K562 (cell line): ENCODE data around the gene PNPLA7. TPM values are rescaled to one million over a fixed set of nuclear protein-coding genes. Genes with fewer than 3 reads are reported as not detected.
"Not testable (repeated sequence)": the region's sequence is repeated elsewhere in the genome, so short reads cannot be mapped to it uniquely, and the experiment has no call there.

Experiments
- ATAC-seq: fragments of 200-7000 bp; cut with Tn5 transposase; 3 replicates; pipeline ENCODE4 v1.9.1; 2020; ENCODE audit warnings: moderate library complexity
- BruUV-seq: library from RNA; stranded (reverse); fragments of 400-500 nt; replicated peaks from 2 replicates; lab custom pipeline; 2021; lab: Mats Ljungman, UMichigan
- CTCF ChIA-PET: fragments of 300-600 bp; formaldehyde crosslinking; extraction: SDS; loops from one replicate; lab custom pipeline; 2021; ENCODE audit warnings: low intra/inter-chr PET ratio; lab: Yijun Ruan, JAX
- POLR2A ChIA-PET: fragments of 300-600, 350-650 bp; sonication (Branson Sonifier 250); formaldehyde crosslinking; extraction: SDS; loops from one replicate; lab custom pipeline; 2021; ENCODE audit warnings: antibody characterized with exemption, inconsistent platforms; lab: Yijun Ruan, JAX
- DNase-seq, 4 experiments: peaks; one replicate each; pipeline versions ENCODE4 v3.0.0 to v3.0.0-alpha.2; 2011 to 2018; ENCODE audit warnings: low spot score in 3 of 4, mixed read lengths in 3 of 4; ENCODE audit errors: extremely low read depth in 1 of 4
- FAIRE-seq: peaks from 2 replicates; lab custom pipeline; 2011; peaks lifted over from hg19 to GRCh38; lab: Jason Lieb, UNC
- H2AFZ ChIP-seq: 2 replicates; pipeline ENCODE4 v1.6.0; 2011; ENCODE audit warnings: low read depth, low read length, control low read depth, inconsistent platforms
- H3K27ac ChIP-seq: fragments of 200-600 bp; 3 replicates; pipeline ENCODE4 v1.8.0; 2011; ENCODE audit warnings: low read depth, mild to moderate bottlenecking, control low read depth, inconsistent platforms, low read length, moderate library complexity, mixed read lengths; ENCODE audit errors: extremely low read depth
- H3K27me3 ChIP-seq, 2 experiments: fragments of 300-600 bp in 1 of 2; 2 replicates in 1 of 2; 3 replicates in 1 of 2; pipeline versions ENCODE4 v1.6.0 to v1.8.0; 2011; ENCODE audit warnings: inconsistent platforms in 2 of 2, low read length in 2 of 2, mild to moderate bottlenecking in 1 of 2, mixed read lengths in 1 of 2, moderate library complexity in 1 of 2; ENCODE audit not compliant: control insufficient read depth in 2 of 2, insufficient read depth in 2 of 2
- H3K36me3 ChIP-seq: fragments of 300-600 bp; 3 replicates; pipeline ENCODE4 v1.8.0; 2011; ENCODE audit warnings: mild to moderate bottlenecking, low read length, inconsistent platforms; ENCODE audit not compliant: control insufficient read depth, insufficient read depth
- H3K4me1 ChIP-seq, 2 experiments: fragments of 200-600 bp in 1 of 2; replicated peaks in 1 of 2; 2 replicates in 1 of 2; 3 replicates in 1 of 2; pipeline versions ENCODE4 v1.5.1 to v1.8.0; 2011; ENCODE audit warnings: inconsistent platforms in 2 of 2, low read length in 2 of 2, mild to moderate bottlenecking in 1 of 2, mixed read lengths in 1 of 2, moderate library complexity in 1 of 2; ENCODE audit not compliant: control insufficient read depth in 2 of 2, insufficient read depth in 2 of 2
- H3K4me2 ChIP-seq: 2 replicates; pipeline ENCODE4 v1.6.1; 2011; ENCODE audit warnings: low read length, control low read depth, inconsistent platforms, mixed read lengths; ENCODE audit not compliant: insufficient read depth
- H3K4me3 ChIP-seq: fragments of 200-600 bp; sonication (generic), shearing (Covaris generic); 2 replicates; pipeline ENCODE4 v1.5.1; 2016; ENCODE audit warnings: control low read depth, inconsistent platforms
- H3K79me2 ChIP-seq: fragments of 200-600 bp; 3 replicates; pipeline ENCODE4 v1.8.0; 2011; ENCODE audit warnings: low read length, inconsistent platforms; ENCODE audit not compliant: control insufficient read depth, insufficient read depth
- H3K9ac ChIP-seq, 2 experiments: 2 replicates each; pipeline versions ENCODE4 v1.6.0 to v1.6.1; 2011; ENCODE audit warnings: low read depth in 2 of 2, low read length in 2 of 2, control low read depth in 1 of 2, inconsistent platforms in 1 of 2, mild to moderate bottlenecking in 1 of 2, mixed read lengths in 1 of 2; ENCODE audit not compliant: insufficient read depth in 1 of 2
- H3K9me1 ChIP-seq: one replicate; pipeline ENCODE4 v1.6.0; 2011; ENCODE audit warnings: inconsistent platforms, mild to moderate bottlenecking, low read length, moderate library complexity; ENCODE audit not compliant: control insufficient read depth, insufficient read depth
- H3K9me3 ChIP-seq: replicated peaks from 2 replicates; pipeline ENCODE4 v1.5.1; 2011; ENCODE audit warnings: low read depth, low read length, inconsistent platforms; ENCODE audit not compliant: control insufficient read depth, insufficient read depth
- H4K20me1 ChIP-seq: replicated peaks from 2 replicates; pipeline ENCODE4 v1.6.1; 2011; ENCODE audit warnings: low read length, inconsistent platforms, mixed read lengths; ENCODE audit not compliant: control insufficient read depth, insufficient read depth
- ADNP ChIP-seq: fragments of 200-800 bp; sonication (Bioruptor generic); IDR thresholded peaks from 2 replicates; pipeline ENCODE4 v1.6.1; 2016; ENCODE audit warnings: missing genetic modification characterization, missing compliant biosample characterization
- MCM2 ChIP-seq: fragments of 450-650 bp; IDR thresholded peaks from 2 replicates; pipeline ENCODE4 v1.6.1; 2017; ENCODE audit warnings: low read depth, mild to moderate bottlenecking
- SMAD4 ChIP-seq: fragments of 250-450 bp; sonication (Bioruptor Pico); conservative IDR thresholded peaks from 2 replicates; pipeline ENCODE4 v1.8.0; 2021; ENCODE audit warnings: inconsistent platforms, mild to moderate bottlenecking, moderate library complexity
- ZNF263 ChIP-seq: sonication (generic); formaldehyde crosslinking; IDR thresholded peaks from 2 replicates; pipeline ENCODE4 v1.8.0; 2022; ENCODE audit warnings: mild to moderate bottlenecking, missing genetic modification reagents, borderline replicate concordance
- WGBS: fragments of 100-300 bp; shearing (Covaris generic); methylation state at CpG from one replicate; pipeline ENCODE4 v1.1.6; 2016; ENCODE audit warnings: low coverage, mixed read lengths; ENCODE audit not compliant: insufficient coverage; ENCODE audit errors: missing lambda C conversion rate; 5-methylcytosine and 5-hydroxymethylcytosine counted together
- in situ Hi-C: fragments of 300-500 bp; cut with MboI; formaldehyde crosslinking; loops from 4 replicates; pipeline ENCODE4 v1.15.0; 2018; ENCODE audit warnings: inconsistent platforms, mixed read lengths
- intact Hi-C: fragments of 100-400 bp; cut with micrococcal nuclease; formaldehyde crosslinking; loops from 2 replicates; pipeline ENCODE4 v1.14.2; 2022
- polyA plus RNA-seq, 8 experiments: library from polyadenylated mRNA; depleted of rRNA in 4 of 8; stranded (reverse) in 5 of 8; unstranded in 3 of 8; fragments of >200 nt; fragmentation: Nextera tagmentation in 2 of 8; fragmentation: Illumina TruSeq in 1 of 8; extraction: Ambion mirVana in 2 of 8; extraction: Trizol in 1 of 8; gene quantifications; 2 replicates each; pipeline versions ENCODE4 v1.2.1 to v1.2.3, GENCODE V29; 2011 to 2014; ENCODE audit warnings: inconsistent platforms in 1 of 8, missing spikeins in 1 of 8
- total RNA-seq, 7 experiments: library from RNA; depleted of rRNA in 6 of 7; stranded (reverse); fragments of >200 nt in 6 of 7; fragmentation: Illumina TruSeq in 2 of 7; extraction: Trizol in 2 of 7; gene quantifications; 2 replicates each; pipeline versions ENCODE4 v1.2.1 to v1.2.3, GENCODE V29; 2011 to 2021; ENCODE audit warnings: low replicate concordance in 1 of 7

Gene PNPLA7
- total and polyA plus RNA-seq, 9 of the 15 experiments (the other 6 are each of a cell fraction or from before 2014, with no cell fraction given): 0.01 to 0.85 (median 0.19) TPM; not detected in 1

GRCh38 chr9:137532891-137533468, 17.2 kb downstream of the PNPLA7 start:
- TF ChIP-seq MCM2 (0 out of 2 replicates have a peak, but pooled peaks have one; percentile 23), ZNF263 (CRISPR knock-in tag) (peak; percentile 98), SMAD4 (peak; percentile 36), ADNP (0 out of 2 replicates have a peak, but pooled peaks have one; percentile 16)
- ATAC-seq, CTCF ChIA-PET, H3K9me3 ChIP-seq, H3K4me3 ChIP-seq, H3K27me3 ChIP-seq, H3K4me2 ChIP-seq, POLR2A ChIA-PET, H3K27ac ChIP-seq, H2AFZ ChIP-seq, BruUV-seq, H3K79me2 ChIP-seq, H4K20me1 ChIP-seq, DNase-seq, H3K9me1 ChIP-seq, in situ Hi-C loops, H3K36me3 ChIP-seq, FAIRE-seq: not testable (repeated sequence)
- intact Hi-C loops: loop anchor here (5.0 to 10.0 kb wide), 2 partner anchors 88 to 231 kb away; partner anchors contain the start of genes ENTPD8 and NRARP
- peak overlapping the region in 1 of 2 experiments; percentile 63; a peak in 1 of 4 replicates for H3K9ac ChIP-seq
- peaks cover 11 to 15% of the 10 kb centered on the region in 2 experiments; a peak in 4 of 5 replicates for H3K4me1 ChIP-seq
- 45% methylated on average over 9 of the region's 10 CpGs for WGBS
